NCI-H226 (cell line): ENCODE data around the gene NOP14.
A peak's percentile ranks its signal among the peaks of the same experiment; 100 is the strongest.
"Not testable (repeated sequence)": the region's sequence is repeated elsewhere in the genome, so short reads cannot be mapped to it uniquely, and the experiment has no call there.

Source experiments
- DNase-seq: peaks from one replicate; pipeline ENCODE4 v3.0.0-alpha.2; 2015

The NOP14 gene

DNA sequence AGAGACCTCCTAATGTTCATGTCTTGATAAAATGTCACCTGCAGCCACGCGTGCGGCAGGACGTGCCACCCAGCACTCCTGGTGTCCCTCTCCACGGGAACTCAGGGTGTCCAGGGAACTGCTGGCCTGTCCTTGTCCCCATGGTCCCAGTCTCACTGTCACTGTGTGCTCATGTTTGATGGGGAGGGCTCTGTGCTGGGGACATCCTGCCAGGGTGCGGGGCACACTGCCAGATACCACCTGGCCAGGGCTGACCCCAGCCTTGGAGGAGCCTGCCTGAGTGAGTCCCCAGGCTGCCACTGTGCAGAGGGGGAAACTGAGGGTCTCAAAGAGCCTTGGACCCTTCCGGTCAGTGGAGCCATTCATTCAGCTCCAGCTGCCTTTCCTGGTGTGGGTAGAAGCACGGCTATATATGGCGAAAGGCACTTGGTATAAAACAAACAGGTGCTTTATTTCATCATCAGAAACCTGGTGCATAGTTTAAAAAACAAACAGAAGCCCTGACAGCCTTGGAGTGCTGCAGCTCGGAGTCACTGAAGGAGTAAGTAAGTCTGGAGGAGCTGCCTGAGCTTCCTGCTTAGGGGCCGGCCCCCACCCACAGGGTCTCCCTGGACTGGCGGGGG is 33.0 kb downstream of the NOP14 start:
- DNase-seq: no peak

GRCh38 chr4:2929469-2929868 is 33.7 kb downstream of the NOP14 start:
- DNase-seq: no peak

GRCh38 chr4:2928242-2929176 is 34.7 kb downstream of the NOP14 start:
- DNase-seq: no peak

GRCh38 chr4:2927696-2928075 is 35.5 kb downstream of the NOP14 start:
- DNase-seq: no peak

GRCh38 chr4:2927016-2927695 is 36.0 kb downstream of the NOP14 start:
- no peak for DNase-seq

DNA sequence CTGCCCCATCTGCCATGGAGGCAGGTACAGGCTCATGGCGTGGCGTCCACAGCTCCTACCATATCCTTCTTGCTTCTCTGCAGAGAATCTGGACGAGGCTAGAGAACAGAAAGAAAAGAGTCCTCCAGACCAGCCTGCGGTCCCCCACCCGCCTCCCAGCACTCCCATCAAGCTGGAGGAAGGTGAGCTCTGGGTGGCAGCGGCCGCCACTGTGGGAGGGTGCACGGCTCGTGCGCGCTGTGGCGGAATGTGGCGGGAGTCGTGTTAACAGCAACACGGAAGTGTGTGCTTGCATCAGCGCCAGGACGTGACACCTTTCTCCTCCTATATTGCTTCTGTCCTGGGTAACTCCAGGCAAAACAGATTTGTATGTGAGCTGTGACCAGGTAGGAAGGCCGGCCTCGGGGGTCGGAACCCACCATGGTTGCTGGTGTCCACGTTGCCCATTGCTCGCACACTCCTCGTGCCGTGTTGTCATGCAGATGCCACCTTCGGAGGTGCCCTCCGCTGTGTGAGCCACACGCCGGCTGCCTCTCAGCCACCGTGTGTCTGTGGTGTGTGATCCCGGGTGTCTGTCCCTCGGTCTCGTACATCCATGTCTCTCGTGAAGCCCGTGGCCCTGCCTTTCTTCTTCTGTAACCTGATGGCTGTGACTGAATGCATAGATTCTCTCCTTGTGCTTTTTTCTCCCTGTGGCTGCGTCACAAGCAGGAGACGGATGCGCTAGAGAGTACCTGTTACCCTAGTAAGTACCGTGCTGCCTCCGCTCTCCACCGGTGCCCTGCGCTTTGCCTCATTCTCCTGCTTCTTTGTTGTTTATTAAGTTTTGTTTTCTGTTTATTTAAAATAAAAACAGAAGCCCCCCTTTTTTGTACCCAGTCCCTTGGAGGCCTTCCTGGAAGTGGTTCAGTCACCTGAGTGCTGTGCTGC is 37.0 kb downstream of the NOP14 start:
- DNase-seq: no peak

DNA sequence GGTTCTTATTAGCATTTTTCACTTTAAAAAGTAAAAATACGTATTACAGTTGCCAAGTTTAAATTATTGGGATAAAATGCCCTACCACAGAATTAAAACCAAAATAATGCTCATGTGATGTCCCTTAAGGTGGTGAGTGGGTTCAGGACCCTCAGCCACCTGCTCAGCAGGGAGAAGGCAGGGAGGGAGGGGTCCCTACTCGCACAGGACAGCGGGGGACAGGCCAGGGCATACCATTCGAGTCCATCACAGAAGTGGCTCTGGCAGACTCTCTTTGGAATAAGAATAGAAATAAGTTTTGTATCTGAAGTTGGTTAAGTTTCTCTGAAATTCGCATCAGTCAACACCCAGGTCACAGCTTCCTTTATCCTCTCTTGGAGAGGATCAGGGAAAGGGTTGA is 37.7 kb downstream of the NOP14 start:
- no peak for DNase-seq

GRCh38 chr4:2924765-2925301 is 38.4 kb downstream of the NOP14 start:
- DNase-seq: no peak

DNA sequence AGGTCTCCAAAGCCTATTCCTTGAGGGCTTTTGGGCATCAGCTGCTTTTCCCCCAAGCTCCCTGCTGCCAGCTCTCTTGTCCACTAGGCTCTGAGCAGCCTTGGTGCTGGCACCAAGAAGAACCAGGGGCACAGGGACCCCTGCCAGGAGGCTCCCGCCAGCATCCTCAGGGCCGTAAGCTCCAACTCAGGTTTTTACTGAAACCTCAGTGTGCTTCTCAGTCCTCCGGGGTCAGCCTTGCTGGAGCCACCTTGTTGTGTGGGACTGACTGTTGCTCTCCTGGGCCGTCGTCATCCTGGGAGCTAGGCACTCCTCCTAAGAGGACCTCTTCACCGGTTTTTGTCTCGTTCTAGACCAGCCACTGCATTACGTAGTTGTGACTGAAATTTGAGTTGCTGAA is 38.9 kb downstream of the NOP14 start:
- DNase-seq: no peak

GRCh38 chr4:2923668-2924173 is 39.5 kb downstream of the NOP14 start:
- no peak for DNase-seq

GRCh38 chr4:2923141-2923551 is 40.1 kb downstream of the NOP14 start:
- DNase-seq: peak; percentile 68

DNA sequence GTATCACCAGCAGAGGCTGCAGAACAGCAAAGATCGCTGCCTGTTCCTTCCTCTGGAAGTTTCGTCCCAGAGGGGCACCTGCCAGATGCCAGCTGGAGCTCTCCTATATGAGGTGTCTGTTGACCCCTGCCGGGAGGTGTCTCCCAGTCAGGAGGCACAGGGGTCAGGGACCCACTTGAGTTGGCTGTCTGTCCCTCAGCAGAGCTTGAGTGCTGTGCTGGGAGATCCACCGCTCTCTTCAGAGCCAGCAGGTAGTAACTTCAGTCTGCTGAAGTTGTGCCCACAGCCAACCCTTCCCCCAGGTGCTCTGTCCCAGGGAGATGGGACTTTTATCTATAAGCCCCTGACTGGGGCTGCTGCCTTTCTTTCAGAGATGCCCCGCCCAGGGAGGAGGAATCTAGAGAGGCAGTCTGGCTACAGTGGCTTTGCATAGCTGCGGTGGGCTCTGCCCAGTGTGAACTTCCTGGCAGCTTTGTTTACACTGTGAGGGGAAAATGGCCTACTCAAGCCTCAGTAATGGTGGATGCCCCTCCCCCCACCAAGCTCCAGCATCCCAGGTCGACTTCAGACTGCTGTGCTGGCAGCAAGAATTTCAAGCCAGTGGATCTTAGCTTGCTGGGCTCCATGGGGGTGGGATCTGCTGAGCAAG is 40.6 kb downstream of the NOP14 start:
- peak; percentile 29 for DNase-seq

- DNase-seq: not testable (repeated sequence)
These were observed 44.5 kb downstream of the NOP14 start for GRCh38 chr4:2918714-2919113.

- not testable (repeated sequence) for DNase-seq
These were observed 44.9 kb downstream of the NOP14 start for GRCh38 chr4:2918300-2918699.

GRCh38 chr4:2916696-2917095 is 46.5 kb downstream of the NOP14 start:
- not testable (repeated sequence) for DNase-seq

GRCh38 chr4:2915789-2916188 is 47.4 kb downstream of the NOP14 start:
- DNase-seq: no peak

DNA sequence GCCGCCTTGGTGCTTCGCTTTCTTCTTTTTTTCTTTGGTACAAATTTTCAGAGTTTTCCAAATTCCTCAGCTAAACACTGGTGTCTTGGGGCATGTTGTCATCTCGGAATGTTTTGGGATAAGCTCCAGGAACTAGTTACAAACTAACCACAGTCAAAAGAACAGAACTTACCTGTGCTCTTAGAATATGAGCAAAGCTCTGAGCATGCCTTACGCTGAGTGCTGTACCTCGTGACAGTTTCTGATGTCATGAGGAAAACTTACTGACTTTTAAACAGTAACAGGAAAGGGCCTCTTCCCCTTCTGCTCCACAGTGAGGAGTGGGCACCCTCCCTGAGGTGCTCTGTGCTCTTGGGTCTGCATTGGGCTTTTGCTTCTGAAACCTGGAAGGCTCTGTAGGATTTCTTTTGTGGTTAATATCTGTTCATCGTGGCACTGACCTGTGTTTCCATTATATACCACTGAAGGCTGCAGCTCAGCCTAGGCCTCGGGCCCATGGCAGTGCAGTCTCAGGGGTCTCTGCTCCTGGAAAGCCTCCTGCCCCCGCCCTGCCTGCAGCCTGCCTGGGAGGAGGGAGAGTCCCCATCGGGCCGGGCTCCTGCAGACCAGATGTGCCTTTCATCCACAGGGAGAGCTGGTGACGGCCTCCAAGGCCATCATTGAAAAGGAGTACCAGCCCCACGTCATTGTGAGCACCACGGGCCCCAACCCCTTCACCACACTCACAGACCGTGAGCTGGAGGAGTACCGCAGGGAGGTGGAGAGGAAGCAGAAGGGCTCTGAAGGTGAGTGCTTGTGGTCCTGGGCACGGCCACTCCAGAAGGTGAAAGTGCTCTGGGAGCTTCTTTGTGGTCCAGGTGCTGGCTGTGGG is 48.7 kb downstream of the NOP14 start:
- DNase-seq: no peak

GRCh38 chr4:2913168-2913567 is 50.0 kb downstream of the NOP14 start:
- no peak for DNase-seq

DNA sequence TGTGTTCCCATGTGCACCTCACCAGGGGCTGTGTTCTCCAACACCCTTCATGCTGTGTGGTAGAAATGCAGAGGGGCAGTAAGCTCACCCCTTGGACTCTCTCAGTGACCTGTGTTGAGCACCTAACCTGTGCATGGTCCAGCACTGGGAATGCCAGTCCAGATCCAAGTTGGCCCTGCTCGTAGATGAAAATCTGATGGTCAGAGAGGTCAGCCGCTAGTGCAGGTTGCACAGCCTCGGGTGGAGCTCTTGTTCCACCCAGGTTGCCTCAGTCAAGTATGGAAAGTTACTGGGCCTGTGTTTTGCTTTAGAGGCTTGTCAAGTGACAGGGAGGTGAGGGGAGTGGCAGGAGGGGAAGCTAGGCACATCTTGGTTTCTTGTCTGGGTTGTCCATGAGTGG is 51.3 kb downstream of the NOP14 start:
- no peak for DNase-seq

GRCh38 chr4:2910409-2910808 is 52.8 kb downstream of the NOP14 start:
- no peak for DNase-seq

GRCh38 chr4:2909583-2909982 is 53.6 kb downstream of the NOP14 start:
- DNase-seq: no peak
